IMR-90 (cell line): ENCODE results near the gene NLRC5. TPM values are rescaled to one million over a fixed set of nuclear protein-coding genes. Genes with fewer than 3 reads are reported as not detected.

Experiments used
- ATAC-seq: fragments of 200-7000 bp; cut with Tn5 transposase; 2 replicates; pipeline ENCODE4 v1.9.1; 2020; ENCODE audit warnings: low read depth, mild to moderate bottlenecking, moderate library complexity
- BruUV-seq: library from RNA; stranded (reverse); fragments of 400-500 nt; replicated peaks from 2 replicates; lab custom pipeline; 2021; lab: Mats Ljungman, UMichigan
- CTCF ChIA-PET: fragments of 300-600 bp; formaldehyde crosslinking; extraction: SDS; loops from one replicate; lab custom pipeline; 2021; ENCODE audit warnings: antibody characterized with exemption; lab: Yijun Ruan, JAX
- POLR2A ChIA-PET: fragments of 300-600 bp; sonication (Branson Sonifier 250); formaldehyde crosslinking; loops from one replicate; lab custom pipeline; 2022; ENCODE audit warnings: antibody characterized with exemption; ENCODE audit not compliant: unreplicated experiment; lab: Charles Lee
- DNase-seq: peaks from one replicate; pipeline ENCODE4 v3.0.0; 2013
- H2AFZ ChIP-seq: replicated peaks from 2 replicates; pipeline ENCODE3; 2013; ENCODE audit warnings: low read length, mild to moderate bottlenecking; ENCODE audit not compliant: poor library complexity
- H2AK5ac ChIP-seq: 2 replicates; pipeline ENCODE4 v1.6.1; 2013; ENCODE audit warnings: low read depth, low read length, inconsistent platforms
- H2AK9ac ChIP-seq: replicated peaks from 2 replicates; pipeline ENCODE3; 2013; ENCODE audit warnings: mild to moderate bottlenecking, low read depth, low read length, moderate library complexity; ENCODE audit not compliant: poor library complexity
- H2BK120ac ChIP-seq: 2 replicates; pipeline ENCODE4 v1.6.1; 2013; ENCODE audit warnings: low read depth, low read length, inconsistent platforms
- H2BK15ac ChIP-seq: 3 replicates; pipeline ENCODE4 v1.6.1; 2013; ENCODE audit warnings: low read depth, low read length, inconsistent platforms
- H2BK20ac ChIP-seq: 2 replicates; pipeline ENCODE4 v1.6.1; 2013; ENCODE audit warnings: low read depth, mild to moderate bottlenecking, inconsistent platforms, low read length, moderate library complexity
- H2BK5ac ChIP-seq: 2 replicates; pipeline ENCODE4 v1.6.1; 2013; ENCODE audit warnings: mild to moderate bottlenecking, low read depth, low read length, inconsistent platforms; ENCODE audit not compliant: poor library complexity, severe bottlenecking
- H3K14ac ChIP-seq: replicated peaks from 2 replicates; pipeline ENCODE4 v1.6.1; 2013; ENCODE audit warnings: low read depth, low read length, inconsistent platforms
- H3K18ac ChIP-seq: 2 replicates; pipeline ENCODE4 v1.6.1; 2013; ENCODE audit warnings: low read depth, low read length, control low read depth
- H3K23ac ChIP-seq: 2 replicates; pipeline ENCODE4 v1.6.1; 2013; ENCODE audit warnings: low read depth, low read length, inconsistent platforms
- H3K27ac ChIP-seq: 2 replicates; pipeline ENCODE4 v1.5.1; 2013; ENCODE audit warnings: mild to moderate bottlenecking, control low read depth, low read length; ENCODE audit not compliant: insufficient read depth
- H3K27me3 ChIP-seq: 2 replicates; pipeline ENCODE4 v1.6.1; 2013; ENCODE audit warnings: low read length; ENCODE audit not compliant: control insufficient read depth, insufficient read depth
- H3K36me3 ChIP-seq: 2 replicates; pipeline ENCODE4 v1.6.1; 2013; ENCODE audit warnings: low read length, mixed read lengths; ENCODE audit not compliant: control insufficient read depth, insufficient read depth
- H3K4ac ChIP-seq: 2 replicates; pipeline ENCODE4 v1.6.1; 2013; ENCODE audit warnings: low read depth, low read length, inconsistent platforms
- H3K4me1 ChIP-seq: 2 replicates; pipeline ENCODE4 v1.6.1; 2013; ENCODE audit warnings: low read length, mixed read lengths; ENCODE audit not compliant: control insufficient read depth, insufficient read depth
- H3K4me2 ChIP-seq: 2 replicates; pipeline ENCODE4 v1.6.1; 2013; ENCODE audit warnings: low read depth, mild to moderate bottlenecking, control low read depth, low read length, moderate library complexity
- H3K4me3 ChIP-seq: 2 replicates; pipeline ENCODE4 v1.5.1; 2013; ENCODE audit warnings: low read depth, mild to moderate bottlenecking, control low read depth, low read length, moderate library complexity; ENCODE audit not compliant: insufficient read depth
- H3K56ac ChIP-seq: 2 replicates; pipeline ENCODE4 v1.6.1; 2013; ENCODE audit warnings: low read length, inconsistent platforms; ENCODE audit not compliant: insufficient read depth; ENCODE audit errors: extremely low read depth
- H3K79me1 ChIP-seq, 2 experiments: 2 replicates each; pipeline ENCODE4 v1.6.1; 2013; ENCODE audit warnings: low read length in 2 of 2, inconsistent platforms in 1 of 2, low read depth in 1 of 2
- H3K9ac ChIP-seq: 2 replicates; pipeline ENCODE4 v1.6.1; 2013; ENCODE audit warnings: low read depth, low read length, control low read depth
- H3K9me1 ChIP-seq: 2 replicates; pipeline ENCODE4 v1.6.1; 2013; ENCODE audit warnings: low read length, inconsistent platforms; ENCODE audit not compliant: insufficient read depth
- H3K9me3 ChIP-seq: 2 replicates; pipeline ENCODE4 v1.6.1; 2013; ENCODE audit warnings: low read length; ENCODE audit not compliant: control insufficient read depth, insufficient read depth
- H4K20me1 ChIP-seq: 2 replicates; pipeline ENCODE4 v1.6.1; 2013; ENCODE audit warnings: low read length, inconsistent platforms; ENCODE audit not compliant: insufficient read depth
- H4K5ac ChIP-seq: 2 replicates; pipeline ENCODE4 v1.6.1; 2013; ENCODE audit warnings: mild to moderate bottlenecking, low read depth, low read length, control low read depth
- H4K8ac ChIP-seq, 2 experiments: 2 replicates each; pipeline ENCODE4 v1.6.1; 2013; ENCODE audit warnings: low read depth in 2 of 2, low read length in 2 of 2, control low read depth in 1 of 2, inconsistent platforms in 1 of 2
- H4K91ac ChIP-seq: 2 replicates; pipeline ENCODE4 v1.6.1; 2013; ENCODE audit warnings: low read depth, low read length, inconsistent platforms; ENCODE audit not compliant: insufficient read depth
- CEBPB ChIP-seq: IDR thresholded peaks from 2 replicates; pipeline ENCODE4 v1.6.1; 2012; ENCODE audit warnings: low read depth, low read length, improper control_type of control experiment
- NFE2L2 ChIP-seq: fragments of 150-350 bp; IDR thresholded peaks from 2 replicates; pipeline ENCODE4 v1.6.1; 2016; ENCODE audit warnings: low read depth, mild to moderate bottlenecking, low read length
- WGBS, 2 experiments: methylation state at CpG; one replicate each; pipeline versions ENCODE4 v1.1.5 to v1.1.7; 2013; ENCODE audit warnings: missing lambda C conversion rate in 2 of 2; ENCODE audit not compliant: insufficient read length in 1 of 2; ENCODE audit errors: extremely low coverage in 2 of 2; 5-methylcytosine and 5-hydroxymethylcytosine counted together
- dilution Hi-C: fragments of 300-500 bp; cut with HindIII; formaldehyde crosslinking; loops from one replicate; pipeline ENCODE4 v1.14.3; 2018; ENCODE audit warnings: low sequenced_read_pairs; ENCODE audit not compliant: unreplicated experiment
- in situ Hi-C: fragments of 300-500 bp; cut with MboI; formaldehyde crosslinking; loops from 3 replicates; pipeline ENCODE4 v1.14.3; 2019; ENCODE audit warnings: low sequenced_read_pairs, inconsistent platforms, mixed read lengths
- intact Hi-C: fragments of 100-400 bp; cut with micrococcal nuclease; formaldehyde crosslinking; loops from 2 replicates; pipeline ENCODE4 v1.10.0; 2022
- polyA plus RNA-seq, 3 experiments: library from polyadenylated mRNA; depleted of rRNA; stranded (reverse); fragments of >200 nt; gene quantifications; 2 replicates each; pipeline ENCODE4 v1.2.3, GENCODE V29; 2012; ENCODE audit warnings: low replicate concordance in 1 of 3
- total RNA-seq: library from RNA; depleted of rRNA; stranded (reverse); fragments of >200 nt; gene quantifications from 2 replicates; pipeline ENCODE4 v1.2.3, GENCODE V29; 2012

NLRC5 gene
- total and polyA plus RNA-seq, 2 of the 4 experiments (the other 2 are of a cell fraction) = 9.1 to 14.9 TPM

- Histone ChIP-seq H2AK9ac (no peak overlapping the region), H3K18ac (no peak overlapping the region), H4K91ac (no peak overlapping the region), H3K9me3 (no peaks in the 10 kb centered on the region), H4K8ac (no peak overlapping the region), H3K14ac (no peak overlapping the region), H4K20me1 (no peaks in the 10 kb centered on the region; the same call in 1 of the 2 replicates), H2BK5ac (no peak overlapping the region), H3K4me2 (no peak overlapping the region), H3K79me1 (no peaks in the 10 kb centered on the region), H3K9ac (no peak overlapping the region), H2BK20ac (no peak overlapping the region), H2AFZ (no peak overlapping the region), H3K4me1 (peaks cover 4% of the 10 kb centered on the region; the same call in 1 of the 2 replicates), H3K56ac (no peak overlapping the region), H3K4ac (no peak overlapping the region), H3K27ac (no peak overlapping the region), H2BK120ac (no peak overlapping the region), H2BK15ac (no peak overlapping the region), H3K27me3 (no peaks in the 10 kb centered on the region), H3K23ac (no peak overlapping the region), H2AK5ac (no peak overlapping the region), H3K9me1 (no peaks in the 10 kb centered on the region), H4K5ac (no peak overlapping the region), H3K36me3 (no peaks in the 10 kb centered on the region), H3K4me3 (no peak overlapping the region)
- no CpG with 5 or more reads among the region's 4 CpGs for WGBS, 2 experiments
- ATAC-seq = no peak
- no TSS peak for BruUV-seq
- intact Hi-C loops (no loop called here), dilution Hi-C loops (no loop called here), in situ Hi-C loops (no loop called here)
- DNase-seq = no peak
- ChIA-PET POLR2A (no interaction called here), CTCF (no interaction called here)
- TF ChIP-seq CEBPB (no peak), NFE2L2 (no peak)
These were observed 33.3 kb upstream of the NLRC5 start for GRCh38 chr16:56956076-56956475.
